ENCODE results near the gene CCDC60.

DNA sequence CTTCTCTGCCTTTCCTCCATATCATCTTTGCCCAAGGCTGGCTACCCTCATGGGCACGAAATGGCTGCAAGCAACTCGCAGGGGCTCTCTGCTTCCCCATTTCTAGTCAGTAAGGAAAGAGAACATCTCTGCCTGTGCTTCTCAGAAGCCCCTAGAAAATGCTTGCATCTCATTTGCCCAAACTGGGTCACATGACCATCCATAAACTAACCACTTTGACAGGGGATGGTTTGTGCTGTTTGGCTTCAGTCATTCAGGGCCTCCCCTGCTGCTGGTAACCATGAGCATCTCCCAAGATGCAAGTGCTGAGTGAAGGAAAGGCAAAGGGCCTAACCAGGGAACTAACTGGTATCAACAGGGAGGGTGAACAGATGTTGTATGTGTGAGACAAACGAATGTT is 91.1 kb downstream of the CCDC60 start:
- TF ChIP-seq ARNTL (CRISPR knock-in tag; IDR thresholded peaks at IDR 0.05; ENCODE audit: borderline replicate concordance, low read depth) (no peak), ZFP3 (CRISPR knock-in tag; IDR thresholded peaks at IDR 0.05) (no peak), TOX (CRISPR knock-in tag; IDR thresholded peaks at IDR 0.05; ENCODE audit: borderline replicate concordance) (no peak), ZFP30 (CRISPR knock-in tag; IDR thresholded peaks at IDR 0.05) (no peak), ISL1 (CRISPR knock-in tag; IDR thresholded peaks at IDR 0.05) (no peak), BACH2 (CRISPR knock-in tag; IDR thresholded peaks at IDR 0.05; ENCODE audit: borderline replicate concordance) (no peak), ESRRG (CRISPR knock-in tag; IDR thresholded peaks at IDR 0.05) (no peak), OSR1 (CRISPR knock-in tag; IDR thresholded peaks at IDR 0.05) (no peak), RARB (CRISPR knock-in tag; IDR thresholded peaks at IDR 0.05) (no peak)
- TF ChIP-seq, protein P1, sequence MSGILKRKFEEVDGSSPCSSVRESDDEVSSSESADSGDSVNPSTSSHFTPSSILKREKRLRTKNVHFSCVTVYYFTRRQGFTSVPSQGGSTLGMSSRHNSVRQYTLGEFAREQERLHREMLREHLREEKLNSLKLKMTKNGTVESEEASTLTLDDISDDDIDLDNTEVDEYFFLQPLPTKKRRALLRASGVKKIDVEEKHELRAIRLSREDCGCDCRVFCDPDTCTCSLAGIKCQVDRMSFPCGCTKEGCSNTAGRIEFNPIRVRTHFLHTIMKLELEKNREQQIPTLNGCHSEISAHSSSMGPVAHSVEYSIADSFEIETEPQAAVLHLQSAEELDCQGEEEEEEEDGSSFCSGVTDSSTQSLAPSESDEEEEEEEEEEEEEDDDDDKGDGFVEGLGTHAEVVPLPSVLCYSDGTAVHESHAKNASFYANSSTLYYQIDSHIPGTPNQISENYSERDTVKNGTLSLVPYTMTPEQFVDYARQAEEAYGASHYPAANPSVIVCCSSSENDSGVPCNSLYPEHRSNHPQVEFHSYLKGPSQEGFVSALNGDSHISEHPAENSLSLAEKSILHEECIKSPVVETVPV (CRISPR knock-in tag; IDR thresholded peaks at IDR 0.05) = no peak
- TF ChIP-seq, protein P2, sequence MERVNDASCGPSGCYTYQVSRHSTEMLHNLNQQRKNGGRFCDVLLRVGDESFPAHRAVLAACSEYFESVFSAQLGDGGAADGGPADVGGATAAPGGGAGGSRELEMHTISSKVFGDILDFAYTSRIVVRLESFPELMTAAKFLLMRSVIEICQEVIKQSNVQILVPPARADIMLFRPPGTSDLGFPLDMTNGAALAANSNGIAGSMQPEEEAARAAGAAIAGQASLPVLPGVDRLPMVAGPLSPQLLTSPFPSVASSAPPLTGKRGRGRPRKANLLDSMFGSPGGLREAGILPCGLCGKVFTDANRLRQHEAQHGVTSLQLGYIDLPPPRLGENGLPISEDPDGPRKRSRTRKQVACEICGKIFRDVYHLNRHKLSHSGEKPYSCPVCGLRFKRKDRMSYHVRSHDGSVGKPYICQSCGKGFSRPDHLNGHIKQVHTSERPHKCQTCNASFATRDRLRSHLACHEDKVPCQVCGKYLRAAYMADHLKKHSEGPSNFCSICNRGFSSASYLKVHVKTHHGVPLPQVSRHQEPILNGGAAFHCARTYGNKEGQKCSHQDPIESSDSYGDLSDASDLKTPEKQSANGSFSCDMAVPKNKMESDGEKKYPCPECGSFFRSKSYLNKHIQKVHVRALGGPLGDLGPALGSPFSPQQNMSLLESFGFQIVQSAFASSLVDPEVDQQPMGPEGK (CRISPR knock-in tag; IDR thresholded peaks at IDR 0.05; ENCODE audit: borderline replicate concordance) = no peak
- TF ChIP-seq, protein P3, sequence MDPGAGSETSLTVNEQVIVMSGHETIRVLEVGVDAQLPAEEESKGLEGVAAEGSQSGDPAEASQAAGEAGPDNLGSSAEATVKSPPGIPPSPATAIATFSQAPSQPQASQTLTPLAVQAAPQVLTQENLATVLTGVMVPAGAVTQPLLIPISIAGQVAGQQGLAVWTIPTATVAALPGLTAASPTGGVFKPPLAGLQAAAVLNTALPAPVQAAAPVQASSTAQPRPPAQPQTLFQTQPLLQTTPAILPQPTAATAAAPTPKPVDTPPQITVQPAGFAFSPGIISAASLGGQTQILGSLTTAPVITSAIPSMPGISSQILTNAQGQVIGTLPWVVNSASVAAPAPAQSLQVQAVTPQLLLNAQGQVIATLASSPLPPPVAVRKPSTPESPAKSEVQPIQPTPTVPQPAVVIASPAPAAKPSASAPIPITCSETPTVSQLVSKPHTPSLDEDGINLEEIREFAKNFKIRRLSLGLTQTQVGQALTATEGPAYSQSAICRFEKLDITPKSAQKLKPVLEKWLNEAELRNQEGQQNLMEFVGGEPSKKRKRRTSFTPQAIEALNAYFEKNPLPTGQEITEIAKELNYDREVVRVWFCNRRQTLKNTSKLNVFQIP (CRISPR knock-in tag; IDR thresholded peaks at IDR 0.05; ENCODE audit: borderline replicate concordance, low read depth) = no peak
- TF ChIP-seq, protein P4, sequence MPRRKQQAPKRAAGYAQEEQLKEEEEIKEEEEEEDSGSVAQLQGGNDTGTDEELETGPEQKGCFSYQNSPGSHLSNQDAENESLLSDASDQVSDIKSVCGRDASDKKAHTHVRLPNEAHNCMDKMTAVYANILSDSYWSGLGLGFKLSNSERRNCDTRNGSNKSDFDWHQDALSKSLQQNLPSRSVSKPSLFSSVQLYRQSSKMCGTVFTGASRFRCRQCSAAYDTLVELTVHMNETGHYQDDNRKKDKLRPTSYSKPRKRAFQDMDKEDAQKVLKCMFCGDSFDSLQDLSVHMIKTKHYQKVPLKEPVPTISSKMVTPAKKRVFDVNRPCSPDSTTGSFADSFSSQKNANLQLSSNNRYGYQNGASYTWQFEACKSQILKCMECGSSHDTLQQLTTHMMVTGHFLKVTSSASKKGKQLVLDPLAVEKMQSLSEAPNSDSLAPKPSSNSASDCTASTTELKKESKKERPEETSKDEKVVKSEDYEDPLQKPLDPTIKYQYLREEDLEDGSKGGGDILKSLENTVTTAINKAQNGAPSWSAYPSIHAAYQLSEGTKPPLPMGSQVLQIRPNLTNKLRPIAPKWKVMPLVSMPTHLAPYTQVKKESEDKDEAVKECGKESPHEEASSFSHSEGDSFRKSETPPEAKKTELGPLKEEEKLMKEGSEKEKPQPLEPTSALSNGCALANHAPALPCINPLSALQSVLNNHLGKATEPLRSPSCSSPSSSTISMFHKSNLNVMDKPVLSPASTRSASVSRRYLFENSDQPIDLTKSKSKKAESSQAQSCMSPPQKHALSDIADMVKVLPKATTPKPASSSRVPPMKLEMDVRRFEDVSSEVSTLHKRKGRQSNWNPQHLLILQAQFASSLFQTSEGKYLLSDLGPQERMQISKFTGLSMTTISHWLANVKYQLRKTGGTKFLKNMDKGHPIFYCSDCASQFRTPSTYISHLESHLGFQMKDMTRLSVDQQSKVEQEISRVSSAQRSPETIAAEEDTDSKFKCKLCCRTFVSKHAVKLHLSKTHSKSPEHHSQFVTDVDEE (CRISPR knock-in tag; IDR thresholded peaks at IDR 0.05) = no peak
- TF ChIP-seq, protein P5, sequence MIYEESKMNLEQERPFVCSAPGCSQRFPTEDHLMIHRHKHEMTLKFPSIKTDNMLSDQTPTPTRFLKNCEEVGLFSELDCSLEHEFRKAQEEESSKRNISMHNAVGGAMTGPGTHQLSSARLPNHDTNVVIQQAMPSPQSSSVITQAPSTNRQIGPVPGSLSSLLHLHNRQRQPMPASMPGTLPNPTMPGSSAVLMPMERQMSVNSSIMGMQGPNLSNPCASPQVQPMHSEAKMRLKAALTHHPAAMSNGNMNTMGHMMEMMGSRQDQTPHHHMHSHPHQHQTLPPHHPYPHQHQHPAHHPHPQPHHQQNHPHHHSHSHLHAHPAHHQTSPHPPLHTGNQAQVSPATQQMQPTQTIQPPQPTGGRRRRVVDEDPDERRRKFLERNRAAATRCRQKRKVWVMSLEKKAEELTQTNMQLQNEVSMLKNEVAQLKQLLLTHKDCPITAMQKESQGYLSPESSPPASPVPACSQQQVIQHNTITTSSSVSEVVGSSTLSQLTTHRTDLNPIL (CRISPR knock-in tag; IDR thresholded peaks at IDR 0.05; ENCODE audit: low read depth) = no peak

Data from SK-N-SH treated with all-trans-retinoic acid at 6 μM for 48 hours (cell line).